Brain pericyte (primary cell): ENCODE data around the gene MISP.

Source experiments
- DNase-seq: peaks from one replicate; pipeline ENCODE4 v3.0.0-alpha.2; 2012; ENCODE audit warnings: low read depth, low spot score

Gene MISP

GRCh38 chr19:808423-808775 lies 57.5 kb downstream of the MISP start:
- DNase-seq = no peak

DNA sequence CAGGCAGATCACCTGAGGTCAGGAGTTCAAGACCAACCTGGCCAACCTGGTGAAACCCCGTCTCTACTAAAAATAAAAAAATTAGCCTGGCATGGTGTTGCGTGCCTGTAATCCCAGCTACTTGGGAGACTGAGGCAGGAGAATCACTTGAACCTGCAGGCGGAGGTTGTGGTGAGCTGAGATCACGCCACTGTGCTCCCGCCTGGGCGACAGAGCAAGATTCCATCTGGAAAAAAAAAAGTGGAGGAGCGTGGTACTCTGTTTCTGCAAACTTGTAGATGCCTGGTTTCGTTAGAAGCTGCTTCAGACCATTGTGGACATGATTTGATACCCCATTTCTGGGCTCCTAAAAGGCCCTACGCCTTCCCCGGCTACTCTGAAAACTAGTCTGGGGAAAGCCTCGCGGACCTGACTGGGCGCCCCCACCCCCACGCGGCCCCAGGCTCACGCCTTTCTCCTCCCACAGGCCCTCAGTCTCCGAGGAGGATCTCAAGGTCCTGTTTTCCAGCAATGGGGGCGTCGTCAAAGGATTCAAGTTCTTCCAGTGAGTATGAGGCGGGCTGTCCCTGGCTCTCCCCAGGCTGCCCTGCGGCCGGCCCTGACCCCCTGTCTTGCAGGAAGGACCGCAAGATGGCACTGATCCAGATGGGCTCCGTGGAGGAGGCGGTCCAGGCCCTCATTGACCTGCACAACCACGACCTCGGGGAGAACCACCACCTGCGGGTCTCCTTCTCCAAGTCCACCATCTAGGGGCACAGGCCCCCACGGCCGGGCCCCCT lies 59.4 kb downstream of the MISP start:
- DNase-seq = no peak

- DNase-seq = no peak
Observed at GRCh38 chr19:810883-811489, 60.1 kb downstream of the MISP start.

GRCh38 chr19:811506-812048 lies 60.7 kb downstream of the MISP start:
- DNase-seq = no peak

- no peak for DNase-seq
Observed at GRCh38 chr19:812049-812746, 61.3 kb downstream of the MISP start.

- no peak for DNase-seq
Observed at GRCh38 chr19:812747-813218, 61.9 kb downstream of the MISP start.

DNA sequence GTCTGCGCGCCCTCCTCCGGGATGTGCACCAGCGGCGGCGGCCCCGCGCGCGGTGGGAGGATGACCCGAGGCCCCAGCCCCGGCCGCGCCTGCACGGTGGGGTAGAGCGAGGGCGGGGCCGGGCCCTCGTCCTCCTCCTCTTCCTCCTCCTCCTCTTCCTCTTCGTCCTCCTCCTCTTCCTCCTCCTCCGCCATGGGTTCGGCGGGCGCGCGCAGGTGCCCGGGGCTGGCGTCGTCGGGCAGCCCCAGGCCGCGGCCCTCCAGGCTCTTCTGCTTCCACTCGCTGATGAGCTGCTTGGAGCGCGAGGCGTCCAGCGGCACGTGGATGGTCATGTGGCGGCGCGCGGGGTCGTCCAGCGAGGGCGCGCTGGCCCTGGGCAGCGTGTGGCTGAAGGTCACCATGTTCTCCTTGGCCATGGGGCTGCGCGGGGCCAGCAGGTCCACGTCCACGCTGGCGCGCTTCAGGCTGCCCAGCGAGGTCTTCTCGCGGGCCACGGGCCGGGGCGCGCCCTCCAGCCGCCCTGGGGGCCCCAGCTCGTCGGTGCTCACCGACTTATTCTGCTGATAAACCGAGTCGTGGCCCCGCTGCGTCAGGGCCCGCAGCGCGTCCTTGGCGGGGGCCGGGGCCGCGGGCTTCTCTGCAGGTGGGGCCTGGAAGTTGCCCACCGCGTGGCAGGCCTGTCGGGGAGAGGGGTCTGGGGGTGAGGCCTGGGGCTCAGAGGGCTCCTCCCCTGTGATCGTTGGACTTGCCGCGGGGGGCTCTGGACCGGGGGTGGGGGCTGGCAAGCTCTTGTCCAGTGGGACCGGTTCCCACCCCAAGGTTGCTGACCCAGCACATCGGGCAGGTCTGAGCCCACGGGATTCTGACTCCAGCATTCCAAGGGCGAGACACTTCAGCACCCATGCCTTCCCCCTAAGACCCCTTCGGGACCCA lies 62.6 kb downstream of the MISP start:
- no peak for DNase-seq
